Endodermal cell (in vitro differentiated cells): ENCODE data around the gene NKAPL. TPM values are rescaled to one million over a fixed set of nuclear protein-coding genes. Genes with fewer than 3 reads are reported as not detected.

Experiments used
- DNase-seq: peaks from one replicate; pipeline ENCODE4 v3.0.0-alpha.2; 2017
- H3K27ac ChIP-seq: 2 replicates; pipeline ENCODE4 v1.5.1; 2013; ENCODE audit warnings: mild to moderate bottlenecking, low read depth, low read length, moderate library complexity
- H3K27me3 ChIP-seq: 2 replicates; pipeline ENCODE4 v1.6.1; 2013; ENCODE audit warnings: mild to moderate bottlenecking, low read length, moderate library complexity; ENCODE audit not compliant: insufficient read depth, control insufficient read depth, poor library complexity, severe bottlenecking
- H3K36me3 ChIP-seq: 2 replicates; pipeline ENCODE4 v1.7.0; 2013; ENCODE audit warnings: mild to moderate bottlenecking, low read length, moderate library complexity; ENCODE audit not compliant: control insufficient read depth, insufficient read depth
- H3K4me1 ChIP-seq: one replicate; pipeline ENCODE4 v1.7.0; 2013; ENCODE audit warnings: low read length; ENCODE audit not compliant: control insufficient read depth, insufficient read depth
- H3K4me3 ChIP-seq: 2 replicates; pipeline ENCODE4 v1.5.1; 2013; ENCODE audit warnings: mild to moderate bottlenecking, low read length, moderate library complexity
- H3K9ac ChIP-seq: 2 replicates; pipeline ENCODE4 v1.6.1; 2013; ENCODE audit warnings: mild to moderate bottlenecking, low read length, moderate library complexity; ENCODE audit not compliant: poor library complexity, severe bottlenecking; ENCODE audit errors: extremely low read depth
- H3K9me3 ChIP-seq: 2 replicates; pipeline ENCODE4 v1.6.1; 2013; ENCODE audit warnings: mild to moderate bottlenecking, low read length, moderate library complexity; ENCODE audit not compliant: control insufficient read depth
- H3K27ac Mint-ChIP-seq: 2 replicates; pipeline ENCODE4 v1.8.0; 2020; ENCODE audit warnings: mixed read lengths
- H3K27me3 Mint-ChIP-seq: 2 replicates; pipeline ENCODE4 v1.8.0; 2021; ENCODE audit warnings: mild to moderate bottlenecking, mixed read lengths; ENCODE audit not compliant: insufficient read depth
- H3K36me3 Mint-ChIP-seq: 2 replicates; pipeline ENCODE4 v1.8.0; 2020; ENCODE audit warnings: low read depth, mixed read lengths
- H3K4me1 Mint-ChIP-seq: 2 replicates; pipeline ENCODE4 v1.8.0; 2020; ENCODE audit warnings: mixed read lengths
- H3K4me3 Mint-ChIP-seq: 2 replicates; pipeline ENCODE4 v1.8.0; 2020; ENCODE audit warnings: mild to moderate bottlenecking, moderate library complexity, mixed read lengths
- H3K9me3 Mint-ChIP-seq: 2 replicates; pipeline ENCODE4 v1.8.0; 2020; ENCODE audit warnings: mild to moderate bottlenecking, mixed read lengths
- CTCF ChIP-seq: fragments of 200-600 bp; sonication (generic); conservative IDR thresholded peaks from 2 replicates; pipeline ENCODE4 v1.5.0; 2021; ENCODE audit warnings: antibody characterized with exemption, mild to moderate bottlenecking
- WGBS, 2 experiments: methylation state at CpG; one replicate each; pipeline versions ENCODE4 v1.1.5 to v1.1.7; 2013; ENCODE audit warnings: missing lambda C conversion rate in 2 of 2, mixed read lengths in 1 of 2; ENCODE audit not compliant: insufficient coverage in 1 of 2, insufficient read length in 1 of 2; 5-methylcytosine and 5-hydroxymethylcytosine counted together
- total RNA-seq, 2 donors: library from RNA; stranded (reverse); fragmentation: NEBNext Ultra II Directional in 1 of 2; extraction: Animal tissue kit (Norgen Biotek cat#: 25700) in 1 of 2; gene quantifications; 2 replicates in 1 of 2; 3 replicates in 1 of 2; pipeline ENCODE4 v1.2.1, GENCODE V29; 2021

The NKAPL gene
- total RNA-seq, 2 donors from 2014 or later = 0.42 TPM; not detected in 1

GRCh38 chr6:28266962-28267694, 8.0 kb downstream of the NKAPL start, which contains the start of gene ZSCAN26:
TSS of gene ZSCAN26 (plus strand) at chr6:28267143. CDS start at chr6:28271920, 4,777 bp downstream.
- peak within 1 kb of the TSS; percentile 6 for H3K27ac Mint-ChIP-seq

GRCh38 chr6:28267695-28268059, 8.6 kb downstream of the NKAPL start:
- H3K27me3 Mint-ChIP-seq = no peaks in the 10 kb centered on the region
- H3K4me1 Mint-ChIP-seq = peaks cover 20% of the 10 kb centered on the region
- H3K27ac Mint-ChIP-seq = no peak overlapping the region
- Histone ChIP-seq H3K27me3 (no peaks in the 10 kb centered on the region), H3K9me3 (no peaks in the 10 kb centered on the region), H3K9ac (peak overlapping the region; percentile 66), H3K4me1 (peaks cover 6% of the 10 kb centered on the region), H3K4me3 (peak overlapping the region; percentile 99), H3K36me3 (peaks cover 4% of the 10 kb centered on the region), H3K27ac (no peak overlapping the region)
- peaks cover 12% of the 10 kb centered on the region for H3K36me3 Mint-ChIP-seq
- no peak for TF ChIP-seq CTCF
- H3K9me3 Mint-ChIP-seq = no peaks in the 10 kb centered on the region
- DNase-seq = no peak
- WGBS, 2 experiments = 43 to 46% methylated on average over 1 of the region's 1 CpG
- no peak overlapping the region for H3K4me3 Mint-ChIP-seq

More at GRCh38 chr6:28266962-28267694, 8.0 kb downstream of the NKAPL start, which contains the start of gene ZSCAN26:
- Mint-ChIP-seq H3K27me3 (no peaks in the 10 kb centered on the region), H3K36me3 (peaks cover 6% of the 10 kb centered on the region), H3K4me1 (peaks cover 21% of the 10 kb centered on the region), H3K9me3 (no peaks in the 10 kb centered on the region), H3K4me3 (no peak within 1 kb of the TSS)
- Histone ChIP-seq H3K9me3 (no peaks in the 10 kb centered on the region), H3K4me3 (peak within 1 kb of the TSS; percentile 99), H3K9ac (peak within 1 kb of the TSS; percentile 66), H3K27ac (peak within 1 kb of the TSS; percentile 39), H3K4me1 (peaks cover 6% of the 10 kb centered on the region), H3K27me3 (no peaks in the 10 kb centered on the region), H3K36me3 (no peaks in the 10 kb centered on the region)
- 1 to 2% methylated on average over 19 to 32 of the region's 32 CpGs for WGBS, 2 experiments
- TF ChIP-seq CTCF = no peak
- peak; percentile 97 for DNase-seq

DNA sequence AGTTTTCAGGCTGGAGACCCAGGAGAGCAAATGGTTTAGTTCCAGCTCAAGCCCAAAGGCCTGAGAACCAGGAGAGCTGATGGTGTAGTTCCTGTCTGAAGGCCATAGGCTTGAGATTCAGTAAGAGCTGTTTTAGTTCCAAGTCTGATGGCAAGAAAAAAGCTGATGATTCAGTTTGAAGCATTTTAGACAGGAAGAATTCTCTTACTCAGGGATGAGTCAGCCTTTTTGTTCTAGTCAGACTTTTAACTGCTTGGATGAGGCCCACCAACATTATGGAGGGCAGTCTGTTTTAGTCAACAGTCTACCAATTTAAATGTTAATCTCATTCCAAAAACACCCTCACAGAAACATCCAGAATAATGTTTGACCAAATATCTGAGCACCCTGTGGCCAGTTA, 10.4 kb downstream of the NKAPL start:
- Histone ChIP-seq H3K27me3 (peaks cover 9% of the 10 kb centered on the region), H3K4me3 (no peak overlapping the region), H3K27ac (no peak overlapping the region), H3K9me3 (no peaks in the 10 kb centered on the region), H3K9ac (no peak overlapping the region), H3K36me3 (peaks cover 14% of the 10 kb centered on the region), H3K4me1 (peaks cover 6% of the 10 kb centered on the region)
- TF ChIP-seq CTCF = no peak
- H3K9me3 Mint-ChIP-seq = no peaks in the 10 kb centered on the region
- peaks cover 28% of the 10 kb centered on the region for H3K36me3 Mint-ChIP-seq
- H3K27me3 Mint-ChIP-seq = no peaks in the 10 kb centered on the region
- peaks cover 10% of the 10 kb centered on the region for H3K4me1 Mint-ChIP-seq
- H3K27ac Mint-ChIP-seq = no peak overlapping the region
- no peak for DNase-seq
- H3K4me3 Mint-ChIP-seq = no peak overlapping the region
